Measurements from ENCODE around the gene RTEL1. TPM values are rescaled to one million over a fixed set of nuclear protein-coding genes. Genes with fewer than 3 reads are reported as not detected.

Gene RTEL1
- total and polyA plus RNA-seq, 9 of the 15 experiments (the other 6 are each of a cell fraction or from before 2014, with no cell fraction given), result 0.36 to 61.0 (median 17.9) TPM

GRCh38 chr20:63657937-63658748 lies at the start of gene RTEL1 (continued):
- TF ChIP-seq CTBP1 (IDR thresholded peaks at IDR 0.05; ENCODE audit: borderline replicate concordance) (peak; percentile 67; the same call in 1 of the 2 replicates), ZEB2 (IDR thresholded peaks at IDR 0.05) (peak; percentile 99), TAF7 (tag; IDR thresholded peaks at IDR 0.05) (peak; percentile 86), ETV1 (tag; conservative IDR thresholded peaks at IDR 0.05; ENCODE audit: low read depth) (peak; percentile 87), SMAD3 (CRISPR knock-in tag; conservative IDR thresholded peaks at IDR 0.05) (no peak), MBD2 (IDR thresholded peaks at IDR 0.05; ENCODE audit: borderline replicate concordance, low read depth) (peak; percentile 80), BACH1 (tag; IDR thresholded peaks at IDR 0.05) (peak; percentile 33; the same call in 1 of the 2 replicates), ZFP91 (CRISPR knock-in tag; IDR thresholded peaks at IDR 0.05) (no peak), MCM5 (IDR thresholded peaks at IDR 0.05; ENCODE audit: low read depth) (no peak), NEUROD1 (IDR thresholded peaks at IDR 0.05; ENCODE audit: borderline replicate concordance, low read depth, low read length, partially characterized antibody) (peak; percentile 66), ZNF431 (CRISPR knock-in tag; IDR thresholded peaks at IDR 0.05) (no peak), TEAD2 (tag; IDR thresholded peaks at IDR 0.05) (no peak), ZNF174 (CRISPR knock-in tag; IDR thresholded peaks at IDR 0.05) (no peak), LCOR (CRISPR knock-in tag; IDR thresholded peaks at IDR 0.05) (no peak), ZNF512 (tag; IDR thresholded peaks at IDR 0.05) (no peak), POLR2G (IDR thresholded peaks at IDR 0.05; ENCODE audit: low read depth, low read length) (peak; percentile 82; the same call in 1 of the 2 replicates), CBFA2T2 (conservative IDR thresholded peaks at IDR 0.05) (no peak), ARNT (IDR thresholded peaks at IDR 0.05) (peak; percentile 18 to 34; a peak in 1 of 4 replicates), LEF1 (IDR thresholded peaks at IDR 0.05) (0 out of 2 replicates have a peak, but pooled peaks have one; percentile 16), STAT5B (CRISPR knock-in tag; IDR thresholded peaks at IDR 0.05) (no peak), HLTF (IDR thresholded peaks at IDR 0.05) (peak; percentile 68; the same call in 1 of the 2 replicates), FOXA3 (CRISPR knock-in tag; conservative IDR thresholded peaks at IDR 0.05 in 1 of 2, IDR thresholded peaks at IDR 0.05 in 1 of 2) (no peak), ZNF224 (CRISPR knock-in tag; IDR thresholded peaks at IDR 0.05) (no peak), ZC3H4 (CRISPR knock-in tag; IDR thresholded peaks at IDR 0.05; ENCODE audit: borderline replicate concordance) (no peak), PHTF2 (CRISPR knock-in tag; IDR thresholded peaks at IDR 0.05) (no peak), CCNT2 (IDR thresholded peaks at IDR 0.05; ENCODE audit: borderline replicate concordance, extremely low read depth, insufficient read length, low read depth, low read length) (no peak), DMBX1 (CRISPR knock-in tag; IDR thresholded peaks at IDR 0.05; ENCODE audit: borderline replicate concordance) (peak; percentile 49; the same call in 1 of the 2 replicates), ZNF124 (CRISPR knock-in tag; IDR thresholded peaks at IDR 0.05) (no peak), ZNF561 (CRISPR knock-in tag; conservative IDR thresholded peaks at IDR 0.05) (no peak)
